ENCODE data around the gene CBY1. TPM values are rescaled to one million over a fixed set of nuclear protein-coding genes. Genes with fewer than 3 reads are reported as not detected.

The CBY1 gene
- total RNA-seq, 1 experiment from 2014 or later, result 12.9 TPM

GRCh38 chr22:38706901-38707195 is 50.4 kb downstream of the CBY1 start:
- peaks cover 41% of the 10 kb centered on the region for H4K20me1 ChIP-seq (ENCODE audit: low read length)
- H3K27me3 ChIP-seq (ENCODE audit: low read length), result no peaks in the 10 kb centered on the region
- H3K36me3 ChIP-seq (ENCODE audit: low read depth, low read length), result 0 out of 2 replicates have a peak, but pooled peaks cover 3% of the 10 kb centered on the region
- H3K27ac ChIP-seq (ENCODE audit: low read length), result peak overlapping the region; percentile 67
- DNase-seq (peak; percentile 7), ATAC-seq (no peak)
- H3K4me2 ChIP-seq (ENCODE audit: low read length), result peak overlapping the region; percentile 94
- ChIA-PET POLR2A (ENCODE audit: unreplicated experiment) (no interaction called here), CTCF (interaction anchor here (0.6 kb wide), 1 partner anchor 12 kb away, joined by 3 read pairs; no protein-coding TSS in a partner anchor)
- no peak overlapping the region for H2AFZ ChIP-seq (ENCODE audit: low read length)
- BruUV-seq (replicated peaks), result no TSS peak
- H3F3A ChIP-seq (ENCODE audit: low read length, unreplicated experiment), result no peaks in the 10 kb centered on the region
- peaks cover 37% of the 10 kb centered on the region for H3K4me1 ChIP-seq (ENCODE audit: insufficient read depth, low read length)
- H3K9me3 ChIP-seq (ENCODE audit: low read length), result no peaks in the 10 kb centered on the region
- peaks cover 61% of the 10 kb centered on the region for H3K79me2 ChIP-seq (ENCODE audit: low read length)
- H3K9me2 ChIP-seq (replicated peaks; ENCODE audit: low read length), result no peaks in the 10 kb centered on the region
- peak overlapping the region; percentile 93 for H3K9ac ChIP-seq (ENCODE audit: low read length)
- TF ChIP-seq, protein P1, sequence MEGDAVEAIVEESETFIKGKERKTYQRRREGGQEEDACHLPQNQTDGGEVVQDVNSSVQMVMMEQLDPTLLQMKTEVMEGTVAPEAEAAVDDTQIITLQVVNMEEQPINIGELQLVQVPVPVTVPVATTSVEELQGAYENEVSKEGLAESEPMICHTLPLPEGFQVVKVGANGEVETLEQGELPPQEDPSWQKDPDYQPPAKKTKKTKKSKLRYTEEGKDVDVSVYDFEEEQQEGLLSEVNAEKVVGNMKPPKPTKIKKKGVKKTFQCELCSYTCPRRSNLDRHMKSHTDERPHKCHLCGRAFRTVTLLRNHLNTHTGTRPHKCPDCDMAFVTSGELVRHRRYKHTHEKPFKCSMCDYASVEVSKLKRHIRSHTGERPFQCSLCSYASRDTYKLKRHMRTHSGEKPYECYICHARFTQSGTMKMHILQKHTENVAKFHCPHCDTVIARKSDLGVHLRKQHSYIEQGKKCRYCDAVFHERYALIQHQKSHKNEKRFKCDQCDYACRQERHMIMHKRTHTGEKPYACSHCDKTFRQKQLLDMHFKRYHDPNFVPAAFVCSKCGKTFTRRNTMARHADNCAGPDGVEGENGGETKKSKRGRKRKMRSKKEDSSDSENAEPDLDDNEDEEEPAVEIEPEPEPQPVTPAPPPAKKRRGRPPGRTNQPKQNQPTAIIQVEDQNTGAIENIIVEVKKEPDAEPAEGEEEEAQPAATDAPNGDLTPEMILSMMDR (conservative IDR thresholded peaks at IDR 0.05; ENCODE audit: low read depth, low read length), result no peak
- no peak for TF ChIP-seq EZH2 (IDR thresholded peaks at IDR 0.05; ENCODE audit: low read length, unreplicated experiment)
- no peak for TF ChIP-seq EZH2phosphoT487 (IDR thresholded peaks at IDR 0.05; ENCODE audit: borderline replicate concordance, low read length)
- intact Hi-C loops (cut with micrococcal nuclease), result no loop called here
- peak overlapping the region; percentile 95 for H3K4me3 ChIP-seq (ENCODE audit: low read length)

- peak; percentile 29 for ATAC-seq
- TF ChIP-seq EZH2 (IDR thresholded peaks at IDR 0.05; ENCODE audit: low read length, unreplicated experiment) (no peak), EZH2phosphoT487 (IDR thresholded peaks at IDR 0.05; ENCODE audit: borderline replicate concordance, low read length) (no peak)
- TF ChIP-seq, protein P1 (conservative IDR thresholded peaks at IDR 0.05; ENCODE audit: low read depth, low read length), result no peak
- intact Hi-C loops (cut with micrococcal nuclease), result no loop called here
- Histone ChIP-seq H3K79me2 (ENCODE audit: low read length) (peaks cover 66% of the 10 kb centered on the region), H3K36me3 (ENCODE audit: low read depth, low read length) (0 out of 2 replicates have a peak, but pooled peaks cover 3% of the 10 kb centered on the region), H3K27me3 (ENCODE audit: low read length) (no peaks in the 10 kb centered on the region), H3K9me3 (ENCODE audit: low read length) (no peaks in the 10 kb centered on the region), H4K20me1 (ENCODE audit: low read length) (peaks cover 46% of the 10 kb centered on the region), H3F3A (ENCODE audit: low read length, unreplicated experiment) (no peaks in the 10 kb centered on the region), H3K9ac (ENCODE audit: low read length) (peak overlapping the region; percentile 93), H3K27ac (ENCODE audit: low read length) (peak overlapping the region; percentile 67), H3K4me3 (ENCODE audit: low read length) (peak overlapping the region; percentile 95), H3K9me2 (replicated peaks; ENCODE audit: low read length) (no peaks in the 10 kb centered on the region), H2AFZ (ENCODE audit: low read length) (no peak overlapping the region), H3K4me1 (ENCODE audit: insufficient read depth, low read length) (peaks cover 36% of the 10 kb centered on the region), H3K4me2 (ENCODE audit: low read length) (peak overlapping the region; percentile 94)
- peak; percentile 82 for DNase-seq
- ChIA-PET POLR2A (ENCODE audit: unreplicated experiment) (no interaction called here), CTCF (interaction anchor here (0.6 kb wide), 1 partner anchor 11 kb away, joined by 3 read pairs; no protein-coding TSS in a partner anchor)
- TSS peak; percentile 52 for BruUV-seq (replicated peaks)
These were observed 50.9 kb downstream of the CBY1 start for GRCh38 chr22:38707346-38707745.

DNA sequence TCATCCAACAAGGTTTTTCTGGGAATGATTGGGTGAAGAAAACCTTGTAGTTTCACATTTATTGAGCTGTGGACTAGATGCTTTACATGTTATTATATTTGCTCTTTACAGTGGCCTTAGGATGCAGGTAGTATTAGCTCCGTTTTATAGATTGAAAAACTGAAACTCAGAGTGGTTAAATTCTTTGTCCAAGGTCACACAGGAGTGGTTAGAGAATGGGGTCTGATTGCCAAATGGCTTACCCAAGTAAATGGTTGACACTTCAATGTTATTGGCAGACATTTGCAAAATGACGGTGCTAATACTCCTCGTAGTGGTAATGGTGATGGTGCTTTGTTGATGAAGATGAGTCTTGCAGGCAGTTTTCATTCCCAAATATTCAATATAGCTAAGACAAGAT is 51.5 kb downstream of the CBY1 start:
- peaks cover 36% of the 10 kb centered on the region for H3K4me1 ChIP-seq (ENCODE audit: insufficient read depth, low read length)
- H3K9me2 ChIP-seq (replicated peaks; ENCODE audit: low read length), result no peaks in the 10 kb centered on the region
- CTCF ChIA-PET, result no interaction called here

More for the DNA sequence above, 51.5 kb downstream of the CBY1 start:
- Histone ChIP-seq H3K4me3 (ENCODE audit: low read length) (peak overlapping the region; percentile 95), H3K27me3 (ENCODE audit: low read length) (no peaks in the 10 kb centered on the region), H3F3A (ENCODE audit: low read length, unreplicated experiment) (no peaks in the 10 kb centered on the region), H3K27ac (ENCODE audit: low read length) (peak overlapping the region; percentile 34), H3K4me2 (ENCODE audit: low read length) (peak overlapping the region; percentile 94), H3K79me2 (ENCODE audit: low read length) (peaks cover 72% of the 10 kb centered on the region), H3K9ac (ENCODE audit: low read length) (no peak overlapping the region), H4K20me1 (ENCODE audit: low read length) (peaks cover 51% of the 10 kb centered on the region), H3K36me3 (ENCODE audit: low read depth, low read length) (0 out of 2 replicates have a peak, but pooled peaks cover 3% of the 10 kb centered on the region), H3K9me3 (ENCODE audit: low read length) (no peaks in the 10 kb centered on the region), H2AFZ (ENCODE audit: low read length) (no peak overlapping the region)
- intact Hi-C loops (cut with micrococcal nuclease), result no loop called here
- TF ChIP-seq EZH2 (IDR thresholded peaks at IDR 0.05; ENCODE audit: low read length, unreplicated experiment) (no peak), EZH2phosphoT487 (IDR thresholded peaks at IDR 0.05; ENCODE audit: borderline replicate concordance, low read length) (no peak)
- TF ChIP-seq, protein P1 (conservative IDR thresholded peaks at IDR 0.05; ENCODE audit: low read depth, low read length), result no peak
- BruUV-seq (replicated peaks), result no TSS peak
- DNase-seq (no peak), ATAC-seq (no peak)
- POLR2A ChIA-PET (ENCODE audit: unreplicated experiment), result no interaction called here

All from PC-3 (cell line).